Mucosa of descending colon (tissue), 3 donors: ENCODE measurements around the gene EPS8L3. TPM values are rescaled to one million over a fixed set of nuclear protein-coding genes. Genes with fewer than 3 reads are reported as not detected.

Experiments used
- ATAC-seq: fragments of 200-7000 bp; cut with Tn5 transposase; one replicate; pipeline ENCODE4 v1.9.1; 2020; ENCODE audit warnings: mild to moderate bottlenecking, moderate library complexity
- DNase-seq, 3 donors: peaks; one replicate each; pipeline ENCODE4 v3.0.0-alpha.2; 2020
- H3K36me3 ChIP-seq: fragments of 200-600 bp; one replicate; pipeline ENCODE4 v1.8.0; 2021; ENCODE audit warnings: low read depth, mild to moderate bottlenecking
- H3K4me1 ChIP-seq: fragments of 200-600 bp; one replicate; pipeline ENCODE4 v1.8.0; 2021; ENCODE audit warnings: low read depth, mild to moderate bottlenecking
- H3K4me3 ChIP-seq: fragments of 200-600 bp; one replicate; pipeline ENCODE4 v1.8.0; 2021; ENCODE audit warnings: mild to moderate bottlenecking
- H3K9me3 ChIP-seq: fragments of 200-600 bp; one replicate; pipeline ENCODE4 v1.8.0; 2021; ENCODE audit warnings: mild to moderate bottlenecking
- intact Hi-C, 2 donors: fragments of 100-400 bp; cut with DNase I in 1 of 2; cut with micrococcal nuclease in 1 of 2; formaldehyde crosslinking; loops; one replicate each; pipeline versions ENCODE4 v1.11.0 to v1.11.1; 2022; cut with DNase I, micrococcal nuclease
- total RNA-seq, 3 donors: library from RNA; stranded (reverse); fragmentation: NEBNext Ultra II Directional in 2 of 3; extraction: Animal tissue kit (Norgen Biotek cat#: 25700) in 2 of 3; gene quantifications; one replicate each; pipeline versions ENCODE4 v1.2.1 to v1.2.4, GENCODE V29; 2021 to 2023
- TF ChIP-seq, protein P1 (sequence below): fragments of 200-600 bp; IDR thresholded peaks from one replicate; pipeline ENCODE4 v1.8.0; 2022; ENCODE audit warnings: antibody characterized with exemption, mild to moderate bottlenecking
- donor health status: DM: no; HTN: no; CAD: no; lungs with moderate emphysema.
- donor health status: DM: no; HTN: no; CAD: no.
- donor health status: DM: no; HTN: yes; CAD: no.

The EPS8L3 gene
- total RNA-seq, 3 donors from 2014 or later, result 211 to 539 (median 356) TPM

DNA sequence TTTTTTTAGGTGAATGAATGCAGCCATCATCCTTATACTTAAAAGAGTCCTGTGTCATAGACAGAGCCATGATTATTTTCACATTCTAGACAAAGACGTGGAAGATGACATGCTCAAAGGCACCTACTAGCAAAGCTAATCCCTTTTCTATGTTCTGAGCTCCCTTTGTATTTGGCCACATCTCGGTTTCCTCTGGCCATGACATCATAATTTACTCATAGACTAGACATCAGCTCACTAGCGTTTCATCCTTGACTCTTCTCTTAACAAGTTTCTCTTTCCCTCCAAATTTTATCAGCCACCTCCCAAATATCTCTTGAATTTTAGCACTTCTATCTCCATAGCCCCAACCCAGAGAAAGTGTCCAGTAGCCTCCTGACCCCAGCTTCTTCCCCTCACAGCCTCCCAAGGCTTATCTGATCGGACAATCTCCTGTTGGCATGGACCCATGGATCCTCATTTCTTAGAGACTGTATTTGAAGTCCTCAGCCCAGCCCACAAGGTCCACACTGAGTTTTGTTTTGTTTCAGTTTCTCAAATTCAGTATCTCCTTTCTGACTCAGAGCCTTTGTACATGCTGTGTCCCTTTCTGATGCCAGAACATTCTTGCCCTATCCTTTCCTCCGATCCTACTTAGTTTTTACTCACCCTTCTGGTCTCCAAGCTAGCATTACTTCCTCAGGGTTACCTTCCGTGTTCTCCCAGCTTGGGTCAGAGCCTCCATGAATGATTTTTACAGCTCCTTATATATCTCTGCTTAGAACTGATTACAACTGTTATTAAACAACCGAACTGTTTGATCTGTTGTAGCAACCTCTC, 33.0 kb upstream of the EPS8L3 start:
- intact Hi-C loops, result no loop called here
- Histone ChIP-seq H3K36me3 (no peaks in the 10 kb centered on the region), H3K9me3 (no peaks in the 10 kb centered on the region), H3K4me1 (peaks cover 55% of the 10 kb centered on the region), H3K4me3 (no peak overlapping the region)
- peak; percentile 63 for ATAC-seq
- peak in 1 of 3 donors; percentile 55 for DNase-seq
- TF ChIP-seq, protein P1, sequence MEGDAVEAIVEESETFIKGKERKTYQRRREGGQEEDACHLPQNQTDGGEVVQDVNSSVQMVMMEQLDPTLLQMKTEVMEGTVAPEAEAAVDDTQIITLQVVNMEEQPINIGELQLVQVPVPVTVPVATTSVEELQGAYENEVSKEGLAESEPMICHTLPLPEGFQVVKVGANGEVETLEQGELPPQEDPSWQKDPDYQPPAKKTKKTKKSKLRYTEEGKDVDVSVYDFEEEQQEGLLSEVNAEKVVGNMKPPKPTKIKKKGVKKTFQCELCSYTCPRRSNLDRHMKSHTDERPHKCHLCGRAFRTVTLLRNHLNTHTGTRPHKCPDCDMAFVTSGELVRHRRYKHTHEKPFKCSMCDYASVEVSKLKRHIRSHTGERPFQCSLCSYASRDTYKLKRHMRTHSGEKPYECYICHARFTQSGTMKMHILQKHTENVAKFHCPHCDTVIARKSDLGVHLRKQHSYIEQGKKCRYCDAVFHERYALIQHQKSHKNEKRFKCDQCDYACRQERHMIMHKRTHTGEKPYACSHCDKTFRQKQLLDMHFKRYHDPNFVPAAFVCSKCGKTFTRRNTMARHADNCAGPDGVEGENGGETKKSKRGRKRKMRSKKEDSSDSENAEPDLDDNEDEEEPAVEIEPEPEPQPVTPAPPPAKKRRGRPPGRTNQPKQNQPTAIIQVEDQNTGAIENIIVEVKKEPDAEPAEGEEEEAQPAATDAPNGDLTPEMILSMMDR, result no peak

DNA sequence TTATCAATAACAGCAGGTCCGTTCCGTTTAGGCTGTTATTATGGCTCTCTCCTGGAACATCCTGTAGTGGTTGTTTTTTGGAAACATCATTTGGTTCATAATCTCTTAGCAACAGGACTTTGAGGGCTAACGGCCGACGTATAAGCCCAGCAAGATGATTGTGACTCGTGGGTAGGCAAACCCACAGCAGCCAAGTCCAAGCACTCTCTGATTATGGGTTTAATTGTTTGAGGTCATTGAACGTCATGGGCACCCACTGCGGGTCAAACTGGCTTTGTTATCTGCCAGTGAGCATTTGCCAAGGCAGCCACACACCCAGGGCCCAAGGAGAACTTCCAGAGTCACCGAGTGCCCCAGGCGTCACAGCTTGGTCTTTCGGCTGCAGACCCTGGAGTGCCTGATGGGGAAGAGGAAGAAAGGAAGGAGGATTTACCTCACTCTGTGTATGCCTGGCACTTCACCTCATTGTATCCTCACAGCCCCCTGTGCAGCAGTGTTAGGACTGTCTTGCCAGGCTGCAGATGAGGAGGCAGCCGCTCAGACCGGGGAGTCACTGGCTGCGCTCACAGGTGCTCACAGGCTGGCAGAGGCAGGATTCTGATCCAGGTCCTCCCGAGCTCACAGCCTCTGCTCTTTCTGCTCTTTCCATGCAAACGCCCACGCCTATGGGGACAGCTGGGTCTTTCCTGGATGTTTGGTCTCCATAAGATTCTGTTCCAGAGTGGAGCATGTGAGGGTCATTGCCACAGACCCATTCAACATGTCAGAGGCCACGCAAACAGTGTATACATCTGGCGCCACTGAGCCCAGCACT, 30.8 kb upstream of the EPS8L3 start:
- ATAC-seq, result peak; percentile 2
- H3K9me3 ChIP-seq, result no peaks in the 10 kb centered on the region
- DNase-seq, result peak in 1 of 3 donors; percentile 46
- no peaks in the 10 kb centered on the region for H3K36me3 ChIP-seq
- intact Hi-C loops, result no loop called here
- peaks cover 55% of the 10 kb centered on the region for H3K4me1 ChIP-seq
- H3K4me3 ChIP-seq, result no peak overlapping the region
- TF ChIP-seq, protein P1, result no peak

DNA sequence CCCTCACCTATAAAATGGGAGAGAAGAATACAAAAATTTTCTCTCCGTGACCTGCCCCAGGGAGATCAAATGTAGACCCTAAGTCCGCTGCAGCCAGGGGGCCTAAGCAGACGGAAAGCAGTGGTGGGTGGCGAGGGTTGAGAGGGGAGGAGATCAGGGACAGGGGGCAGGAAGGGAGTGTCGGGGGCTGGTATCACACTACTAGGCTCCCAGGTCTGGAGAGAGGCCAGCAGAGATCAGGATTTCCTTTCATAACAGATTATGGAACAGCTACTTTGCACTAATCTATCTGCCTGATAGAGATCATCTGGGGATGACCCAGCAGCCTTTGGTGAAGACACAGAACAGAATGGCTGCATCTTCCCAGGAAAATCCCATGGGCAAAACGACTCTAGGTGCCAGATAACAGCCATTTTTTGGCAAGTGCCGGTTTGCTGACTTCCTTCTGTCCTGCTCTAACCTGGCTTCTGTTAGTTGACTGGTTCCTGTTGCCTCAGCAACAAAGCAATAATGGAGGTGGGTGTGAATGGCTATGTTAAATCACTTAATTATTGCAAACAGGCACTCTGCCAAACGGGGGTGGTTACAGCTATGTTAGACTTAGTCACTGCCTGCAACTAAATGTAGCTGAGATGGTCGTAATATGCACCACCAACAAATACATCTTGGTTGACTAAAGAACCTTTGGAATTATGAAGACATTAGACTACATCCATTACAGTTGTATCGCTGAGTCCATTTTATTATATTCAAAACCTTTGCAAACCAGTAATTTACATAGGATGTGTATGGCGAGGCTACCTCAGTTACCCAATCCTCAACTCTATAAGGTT, 30.0 kb upstream of the EPS8L3 start:
- Histone ChIP-seq H3K36me3 (no peaks in the 10 kb centered on the region), H3K4me3 (no peak overlapping the region), H3K4me1 (peaks cover 60% of the 10 kb centered on the region), H3K9me3 (no peaks in the 10 kb centered on the region)
- TF ChIP-seq, protein P1, result no peak
- DNase-seq, result peak in 2 of 3 donors; percentile 57 to 86
- intact Hi-C loops, result no loop called here
- peak; percentile 77 for ATAC-seq

DNA sequence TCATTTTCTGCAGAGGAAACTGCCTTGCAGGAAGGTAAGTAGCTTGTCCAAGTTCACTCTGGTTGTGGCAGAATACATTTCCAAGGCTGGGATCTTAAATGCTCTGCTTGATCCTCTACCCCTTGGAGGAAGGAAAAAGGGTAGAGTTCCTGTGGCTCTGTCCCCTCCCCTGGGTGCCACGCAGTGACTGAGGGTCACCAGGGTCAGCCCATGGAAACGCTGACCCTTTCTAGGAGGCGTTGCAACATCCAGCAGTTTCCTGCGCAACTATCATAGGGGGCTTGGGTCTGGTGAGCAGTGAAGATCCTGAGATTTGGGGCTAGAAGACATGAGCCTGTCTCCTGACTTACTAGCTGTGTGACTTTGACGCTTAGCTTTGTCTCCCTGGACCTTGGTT, 29.4 kb upstream of the EPS8L3 start:
- ATAC-seq (no peak), DNase-seq (no peak)
- H3K36me3 ChIP-seq, result no peaks in the 10 kb centered on the region
- TF ChIP-seq, protein P1, result no peak
- intact Hi-C loops, result no loop called here
- no peak overlapping the region for H3K4me3 ChIP-seq
- peaks cover 62% of the 10 kb centered on the region for H3K4me1 ChIP-seq
- H3K9me3 ChIP-seq, result no peaks in the 10 kb centered on the region
